Measurements from ENCODE around the gene MINDY4B.

MINDY4B gene

GRCh38 chr3:150931745-150932144, 26.5 kb upstream of the MINDY4B start:
- Histone ChIP-seq H3K27me3 (ENCODE audit: insufficient read depth, poor library complexity, severe bottlenecking) (peaks cover 12% of the 10 kb centered on the region), H3K27ac (replicated peaks) (no peak overlapping the region), H3K4me3 (replicated peaks; ENCODE audit: insufficient read depth, low read length) (no peak overlapping the region)
- DNase-seq (ENCODE audit: low read depth in 1 of 2, low spot score in 1 of 2) = no peak
- no peak for TF ChIP-seq SPI1 (IDR thresholded peaks at IDR 0.05; ENCODE audit: borderline replicate concordance, low read depth)
- TF ChIP-seq CTCF (IDR thresholded peaks at IDR 0.05; ENCODE audit: insufficient read depth, low read length) = no peak
- TF ChIP-seq REST (IDR thresholded peaks at IDR 0.05; ENCODE audit: insufficient replicate concordance, low read depth) = no peak
- TF ChIP-seq GABPA (IDR thresholded peaks at IDR 0.05; ENCODE audit: low read depth) = no peak
- TF ChIP-seq POLR2AphosphoS5 (IDR thresholded peaks at IDR 0.05; ENCODE audit: low read depth) = no peak

GRCh38 chr3:150930839-150931238, 25.6 kb upstream of the MINDY4B start:
- peaks cover 12% of the 10 kb centered on the region for H3K27me3 ChIP-seq (ENCODE audit: insufficient read depth, poor library complexity, severe bottlenecking)

DNA sequence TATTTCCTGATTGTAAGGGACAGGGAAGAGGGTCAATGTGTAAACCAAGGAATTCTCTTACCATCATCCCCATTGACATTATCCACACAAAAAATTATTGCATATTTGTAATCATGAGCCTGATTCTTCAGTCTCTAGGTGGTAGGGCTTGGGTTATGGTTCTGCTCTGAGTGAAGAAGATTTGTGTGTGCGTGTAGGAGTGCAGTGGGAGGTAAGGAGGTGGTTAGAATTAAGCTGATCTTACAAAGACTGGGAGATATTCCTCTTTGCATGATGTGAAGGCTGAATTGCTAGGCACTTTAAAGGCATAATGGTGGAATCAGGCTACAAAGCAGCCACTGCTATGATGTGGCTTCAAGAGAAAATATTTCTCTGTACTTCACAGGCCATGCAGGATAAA, 23.0 kb upstream of the MINDY4B start:
- TF ChIP-seq REST (IDR thresholded peaks at IDR 0.05; ENCODE audit: insufficient replicate concordance, low read depth) (no peak), SPI1 (IDR thresholded peaks at IDR 0.05; ENCODE audit: borderline replicate concordance, low read depth) (no peak), CTCF (IDR thresholded peaks at IDR 0.05; ENCODE audit: insufficient read depth, low read length) (no peak), POLR2AphosphoS5 (IDR thresholded peaks at IDR 0.05; ENCODE audit: low read depth) (no peak), GABPA (IDR thresholded peaks at IDR 0.05; ENCODE audit: low read depth) (no peak)
- Histone ChIP-seq H3K27me3 (ENCODE audit: insufficient read depth, poor library complexity, severe bottlenecking) (peaks cover 9% of the 10 kb centered on the region), H3K4me3 (replicated peaks; ENCODE audit: insufficient read depth, low read length) (no peak overlapping the region), H3K27ac (replicated peaks) (no peak overlapping the region)
- no peak for DNase-seq (ENCODE audit: low read depth in 1 of 2, low spot score in 1 of 2)

More at GRCh38 chr3:150930839-150931238, 25.6 kb upstream of the MINDY4B start:
- DNase-seq (ENCODE audit: low read depth in 1 of 2, low spot score in 1 of 2) = no peak
- Histone ChIP-seq H3K27ac (replicated peaks) (no peak overlapping the region), H3K4me3 (replicated peaks; ENCODE audit: insufficient read depth, low read length) (no peak overlapping the region)
- no peak for TF ChIP-seq CTCF (IDR thresholded peaks at IDR 0.05; ENCODE audit: insufficient read depth, low read length)
- TF ChIP-seq POLR2AphosphoS5 (IDR thresholded peaks at IDR 0.05; ENCODE audit: low read depth) = no peak
- TF ChIP-seq REST (IDR thresholded peaks at IDR 0.05; ENCODE audit: insufficient replicate concordance, low read depth) = no peak
- TF ChIP-seq GABPA (IDR thresholded peaks at IDR 0.05; ENCODE audit: low read depth) = no peak
- TF ChIP-seq SPI1 (IDR thresholded peaks at IDR 0.05; ENCODE audit: borderline replicate concordance, low read depth) = no peak
